ENCODE results near the gene OTUD3. TPM values are rescaled to one million over a fixed set of nuclear protein-coding genes. Genes with fewer than 3 reads are reported as not detected.

OTUD3 gene
- polyA plus RNA-seq, 1 donor (not counting 4 experiments of a cell fraction or from before 2014, with no cell fraction given): 7.0 TPM

DNA sequence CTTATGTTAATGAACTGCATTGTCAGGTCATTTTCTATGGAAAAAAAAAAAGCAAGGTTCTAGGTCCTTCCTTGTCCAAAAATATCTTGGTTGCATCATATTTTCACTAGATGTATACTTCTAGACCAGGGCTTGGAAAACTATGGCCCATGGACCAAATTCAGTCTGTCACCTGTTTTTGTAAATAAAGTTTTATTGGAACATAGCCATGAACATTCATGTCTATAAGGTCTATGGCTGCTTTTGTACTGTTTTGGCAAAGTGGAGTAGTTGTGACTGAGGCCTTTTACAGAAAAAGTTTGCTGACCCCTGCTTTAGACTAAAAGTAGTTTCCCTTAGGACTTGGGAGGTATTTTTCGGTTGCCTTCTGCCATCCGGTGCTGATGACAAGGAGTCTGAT, 60.5 kb downstream of the OTUD3 start:
- H3K4me2 ChIP-seq (ENCODE audit: control insufficient read depth, extremely low read depth, insufficient read depth, low read depth, low read length): no peak overlapping the region
- no peak for DNase-seq (ENCODE audit: low read depth, low spot score)
- no peaks in the 10 kb centered on the region for H4K20me1 ChIP-seq (ENCODE audit: control insufficient read depth, extremely low read depth, insufficient read depth, low read length)
- dilution Hi-C loops (cut with MboI; ENCODE audit: extremely low pct_ligation_motif_present, low sequenced_read_pairs): no loop called here
- no peaks in the 10 kb centered on the region for H3K27me3 ChIP-seq (ENCODE audit: control insufficient read depth, extremely low read depth, insufficient read depth, low read length)
- no peak for FAIRE-seq
- H3K4me3 ChIP-seq (ENCODE audit: control insufficient read depth in 2 of 3, extremely low read depth in 1 of 3, insufficient read depth in 2 of 3, low read depth in 1 of 3, low read length in 3 of 3): no peak overlapping the region
- H3K79me2 ChIP-seq (ENCODE audit: control insufficient read depth, insufficient read depth, low read length): no peaks in the 10 kb centered on the region
- H3K4me1 ChIP-seq (ENCODE audit: control insufficient read depth, extremely low read depth, insufficient read depth, low read length): no peaks in the 10 kb centered on the region
- H3K9me3 ChIP-seq (ENCODE audit: control insufficient read depth, low read depth, low read length): no peaks in the 10 kb centered on the region
- TF ChIP-seq EZH2 (IDR thresholded peaks at IDR 0.05; ENCODE audit: low read length): no peak
- TF ChIP-seq, protein P1, sequence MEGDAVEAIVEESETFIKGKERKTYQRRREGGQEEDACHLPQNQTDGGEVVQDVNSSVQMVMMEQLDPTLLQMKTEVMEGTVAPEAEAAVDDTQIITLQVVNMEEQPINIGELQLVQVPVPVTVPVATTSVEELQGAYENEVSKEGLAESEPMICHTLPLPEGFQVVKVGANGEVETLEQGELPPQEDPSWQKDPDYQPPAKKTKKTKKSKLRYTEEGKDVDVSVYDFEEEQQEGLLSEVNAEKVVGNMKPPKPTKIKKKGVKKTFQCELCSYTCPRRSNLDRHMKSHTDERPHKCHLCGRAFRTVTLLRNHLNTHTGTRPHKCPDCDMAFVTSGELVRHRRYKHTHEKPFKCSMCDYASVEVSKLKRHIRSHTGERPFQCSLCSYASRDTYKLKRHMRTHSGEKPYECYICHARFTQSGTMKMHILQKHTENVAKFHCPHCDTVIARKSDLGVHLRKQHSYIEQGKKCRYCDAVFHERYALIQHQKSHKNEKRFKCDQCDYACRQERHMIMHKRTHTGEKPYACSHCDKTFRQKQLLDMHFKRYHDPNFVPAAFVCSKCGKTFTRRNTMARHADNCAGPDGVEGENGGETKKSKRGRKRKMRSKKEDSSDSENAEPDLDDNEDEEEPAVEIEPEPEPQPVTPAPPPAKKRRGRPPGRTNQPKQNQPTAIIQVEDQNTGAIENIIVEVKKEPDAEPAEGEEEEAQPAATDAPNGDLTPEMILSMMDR (optimal IDR thresholded peaks at IDR 0.05 in 1 of 3, IDR thresholded peaks at IDR 0.05 in 1 of 3, conservative IDR thresholded peaks at IDR 0.05 in 1 of 3; ENCODE audit: extremely low read depth in 1 of 3, insufficient read depth in 2 of 3, low read length in 3 of 3): no peak
- H3K9ac ChIP-seq (ENCODE audit: control insufficient read depth, extremely low read depth, insufficient read depth, low read length): no peak overlapping the region
- no peaks in the 10 kb centered on the region for H3K9me1 ChIP-seq (ENCODE audit: control insufficient read depth, extremely low read depth, insufficient read depth, low read length)
- H3K36me3 ChIP-seq (ENCODE audit: control insufficient read depth in 2 of 2, extremely low read depth in 1 of 2, insufficient read depth in 2 of 2, low read length in 2 of 2): no peaks in the 10 kb centered on the region
- no peak overlapping the region for H3K27ac ChIP-seq (ENCODE audit: control insufficient read depth, insufficient read depth, low read length)
- H2AFZ ChIP-seq (ENCODE audit: control insufficient read depth, low read length): no peak overlapping the region

DNA sequence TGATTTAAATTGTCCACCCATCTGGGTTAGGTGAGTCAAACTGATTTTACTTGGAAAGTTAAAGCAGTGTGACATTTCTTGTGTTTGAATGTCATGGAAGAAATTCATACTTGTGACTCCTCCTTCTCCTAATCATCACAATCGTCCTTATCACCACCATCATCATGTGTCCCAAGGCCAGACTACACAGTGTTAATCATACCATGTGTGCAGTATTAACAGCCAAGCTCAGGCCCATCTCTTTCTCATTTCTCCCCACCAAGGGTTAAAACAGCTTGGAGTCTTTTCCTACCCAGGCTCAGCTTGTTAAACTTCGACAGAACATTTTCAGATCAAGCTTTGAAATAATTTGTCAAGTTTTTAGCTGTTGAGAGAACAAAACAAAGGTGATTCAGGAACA, 63.7 kb downstream of the OTUD3 start:
- H4K20me1 ChIP-seq (ENCODE audit: control insufficient read depth, extremely low read depth, insufficient read depth, low read length): no peaks in the 10 kb centered on the region
- H3K27me3 ChIP-seq (ENCODE audit: control insufficient read depth, extremely low read depth, insufficient read depth, low read length): no peaks in the 10 kb centered on the region
- no peak overlapping the region for H2AFZ ChIP-seq (ENCODE audit: control insufficient read depth, low read length)
- TF ChIP-seq EZH2 (IDR thresholded peaks at IDR 0.05; ENCODE audit: low read length): no peak
- TF ChIP-seq, protein P1 (optimal IDR thresholded peaks at IDR 0.05 in 1 of 3, IDR thresholded peaks at IDR 0.05 in 1 of 3, conservative IDR thresholded peaks at IDR 0.05 in 1 of 3; ENCODE audit: extremely low read depth in 1 of 3, insufficient read depth in 2 of 3, low read length in 3 of 3): no peak
- H3K9me1 ChIP-seq (ENCODE audit: control insufficient read depth, extremely low read depth, insufficient read depth, low read length): no peaks in the 10 kb centered on the region
- DNase-seq (ENCODE audit: low read depth, low spot score): no peak
- FAIRE-seq: no peak
- H3K4me1 ChIP-seq (ENCODE audit: control insufficient read depth, extremely low read depth, insufficient read depth, low read length): peaks cover 6% of the 10 kb centered on the region
- no peak overlapping the region for H3K27ac ChIP-seq (ENCODE audit: control insufficient read depth, insufficient read depth, low read length)
- H3K36me3 ChIP-seq (ENCODE audit: control insufficient read depth in 2 of 2, extremely low read depth in 1 of 2, insufficient read depth in 2 of 2, low read length in 2 of 2): no peaks in the 10 kb centered on the region
- no peaks in the 10 kb centered on the region for H3K9me3 ChIP-seq (ENCODE audit: control insufficient read depth, low read depth, low read length)
- H3K4me3 ChIP-seq (ENCODE audit: control insufficient read depth in 2 of 3, extremely low read depth in 1 of 3, insufficient read depth in 2 of 3, low read depth in 1 of 3, low read length in 3 of 3): no peak overlapping the region
- no peaks in the 10 kb centered on the region for H3K79me2 ChIP-seq (ENCODE audit: control insufficient read depth, insufficient read depth, low read length)
- H3K4me2 ChIP-seq (ENCODE audit: control insufficient read depth, extremely low read depth, insufficient read depth, low read depth, low read length): no peak overlapping the region
- dilution Hi-C loops (cut with MboI; ENCODE audit: extremely low pct_ligation_motif_present, low sequenced_read_pairs): no loop called here
- H3K9ac ChIP-seq (ENCODE audit: control insufficient read depth, extremely low read depth, insufficient read depth, low read length): no peak overlapping the region

All from keratinocyte (primary cell).